Effector memory CD8-positive, alpha-beta T cell (primary cell): ENCODE results near the gene RNASE4.

ENCODE experiments used
- ATAC-seq: fragments of 150-1000 bp; cut with Tn5 transposase; replicated peaks from 2 replicates; pipeline ENCODE4 v1.10.0; 2021; ENCODE audit warnings: mild to moderate bottlenecking, moderate library complexity
- DNase-seq, 3 experiments: peaks; one replicate each; pipeline ENCODE4 v3.0.0; 2021
- H3K27ac Mint-ChIP-seq, 2 donors: one replicate each; pipeline ENCODE4 v1.8.0; 2022; ENCODE audit warnings: mild to moderate bottlenecking in 2 of 2, mixed read lengths in 2 of 2, moderate library complexity in 2 of 2
- H3K27me3 Mint-ChIP-seq, 2 donors: one replicate each; pipeline ENCODE4 v1.8.0; 2022; ENCODE audit warnings: mixed read lengths in 2 of 2
- H3K36me3 Mint-ChIP-seq: one replicate; pipeline ENCODE4 v1.8.0; 2022; ENCODE audit warnings: mild to moderate bottlenecking, moderate library complexity, mixed read lengths; ENCODE audit not compliant: insufficient read depth
- H3K4me1 Mint-ChIP-seq, 2 donors: one replicate each; pipeline ENCODE4 v1.8.0; 2022; ENCODE audit warnings: low read depth in 2 of 2, mixed read lengths in 2 of 2
- H3K4me3 Mint-ChIP-seq, 2 donors: one replicate each; pipeline ENCODE4 v1.8.0; 2022; ENCODE audit warnings: mild to moderate bottlenecking in 2 of 2, mixed read lengths in 2 of 2, moderate library complexity in 2 of 2
- H3K9me3 Mint-ChIP-seq, 2 donors: one replicate each; pipeline ENCODE4 v1.8.0; 2022; ENCODE audit warnings: mixed read lengths in 2 of 2

The RNASE4 gene

GRCh38 chr14:20750194-20750593 lies 65.8 kb downstream of the RNASE4 start:
- Mint-ChIP-seq H3K9me3 (peaks cover 0 to 12% of the 10 kb centered on the region in 2 donors), H3K27ac (no peak overlapping the region), H3K4me1 (no peaks in the 10 kb centered on the region), H3K27me3 (peaks cover 25 to 61% of the 10 kb centered on the region in 2 donors), H3K4me3 (no peak overlapping the region), H3K36me3 (no peaks in the 10 kb centered on the region)
- ATAC-seq, result no peak
- DNase-seq, result no peak
